ENCODE data around the gene PCMT1.
"Not testable (repeated sequence)": the region's sequence is repeated elsewhere in the genome, so short reads cannot be mapped to it uniquely, and the experiment has no call there.

Gene PCMT1

GRCh38 chr6:149846321-149846720 lies 96.8 kb downstream of the PCMT1 start:
- FAIRE-seq = no peak
- no peak for TF ChIP-seq POLR2A (IDR thresholded peaks at IDR 0.05; ENCODE audit: low read depth, low read length)
- no peak for DNase-seq (ENCODE audit: insufficient read length, low spot score)

- no peak for FAIRE-seq
- DNase-seq (ENCODE audit: insufficient read length, low spot score) = no peak
- TF ChIP-seq POLR2A (IDR thresholded peaks at IDR 0.05; ENCODE audit: low read depth, low read length) = no peak
Measured at GRCh38 chr6:149847939-149848267, 98.4 kb downstream of the PCMT1 start.

- not testable (repeated sequence) for FAIRE-seq; DNase-seq (ENCODE audit: insufficient read length, low spot score)
Measured at GRCh38 chr6:149848343-149848742, 98.8 kb downstream of the PCMT1 start.

- TF ChIP-seq POLR2A (IDR thresholded peaks at IDR 0.05; ENCODE audit: low read depth, low read length) = no peak
- DNase-seq (ENCODE audit: insufficient read length, low spot score) (no peak), FAIRE-seq (no peak)
Measured at GRCh38 chr6:149851461-149852110, 102.0 kb downstream of the PCMT1 start.

GRCh38 chr6:149852180-149852579 lies 102.6 kb downstream of the PCMT1 start:
- no peak for FAIRE-seq
- no peak for TF ChIP-seq POLR2A (IDR thresholded peaks at IDR 0.05; ENCODE audit: low read depth, low read length)
- DNase-seq (ENCODE audit: insufficient read length, low spot score) = no peak

GRCh38 chr6:149852881-149853280 lies 103.3 kb downstream of the PCMT1 start:
- DNase-seq (ENCODE audit: insufficient read length, low spot score) (no peak), FAIRE-seq (no peak)
- no peak for TF ChIP-seq POLR2A (IDR thresholded peaks at IDR 0.05; ENCODE audit: low read depth, low read length)

GRCh38 chr6:149854017-149854416 lies 104.5 kb downstream of the PCMT1 start:
- FAIRE-seq; DNase-seq (ENCODE audit: insufficient read length, low spot score): not testable (repeated sequence)

GRCh38 chr6:149854532-149854931 lies 105.0 kb downstream of the PCMT1 start:
- FAIRE-seq (no peak), DNase-seq (ENCODE audit: insufficient read length, low spot score) (no peak)
- no peak for TF ChIP-seq POLR2A (IDR thresholded peaks at IDR 0.05; ENCODE audit: low read depth, low read length)

- no peak for DNase-seq (ENCODE audit: insufficient read length, low spot score)
- no peak for TF ChIP-seq POLR2A (IDR thresholded peaks at IDR 0.05; ENCODE audit: low read depth, low read length)
- FAIRE-seq = peak; percentile 65
Measured at GRCh38 chr6:149855040-149855654, 105.6 kb downstream of the PCMT1 start.

GRCh38 chr6:149855741-149856140 lies 106.2 kb downstream of the PCMT1 start:
- no peak for DNase-seq (ENCODE audit: insufficient read length, low spot score)
- TF ChIP-seq POLR2A (IDR thresholded peaks at IDR 0.05; ENCODE audit: low read depth, low read length) = no peak
- no peak for FAIRE-seq

GRCh38 chr6:149856256-149856994 lies 106.9 kb downstream of the PCMT1 start:
- TF ChIP-seq POLR2A (IDR thresholded peaks at IDR 0.05; ENCODE audit: low read depth, low read length) = no peak
- FAIRE-seq (no peak), DNase-seq (ENCODE audit: insufficient read length, low spot score) (no peak)

GRCh38 chr6:149857541-149857940 lies 108.0 kb downstream of the PCMT1 start:
- no peak for DNase-seq (ENCODE audit: insufficient read length, low spot score)
- no peak for FAIRE-seq
- no peak for TF ChIP-seq POLR2A (IDR thresholded peaks at IDR 0.05; ENCODE audit: low read depth, low read length)

- FAIRE-seq (no peak), DNase-seq (ENCODE audit: insufficient read length, low spot score) (no peak)
- TF ChIP-seq POLR2A (IDR thresholded peaks at IDR 0.05; ENCODE audit: low read depth, low read length) = no peak
Measured at GRCh38 chr6:149859368-149859767, 109.8 kb downstream of the PCMT1 start.

- DNase-seq (ENCODE audit: insufficient read length, low spot score) = no peak
- FAIRE-seq = no peak
- no peak for TF ChIP-seq POLR2A (IDR thresholded peaks at IDR 0.05; ENCODE audit: low read depth, low read length)
Measured at GRCh38 chr6:149859938-149860337, 110.4 kb downstream of the PCMT1 start.

GRCh38 chr6:149860513-149860833 lies 110.9 kb downstream of the PCMT1 start:
- no peak for TF ChIP-seq POLR2A (IDR thresholded peaks at IDR 0.05; ENCODE audit: low read depth, low read length)
- no peak for FAIRE-seq
- DNase-seq (ENCODE audit: insufficient read length, low spot score) = no peak

All from H54 (cell line).